Epithelial cell of proximal tubule (primary cell): ENCODE measurements around the gene UQCRH. TPM values are rescaled to one million over a fixed set of nuclear protein-coding genes. Genes with fewer than 3 reads are reported as not detected.

ENCODE experiments used
- DNase-seq: peaks from one replicate; pipeline ENCODE4 v3.0.0-alpha.2; 2011; ENCODE audit warnings: low read depth
- H3K4me3 ChIP-seq: 2 replicates; pipeline ENCODE4 v1.5.1; 2011; ENCODE audit warnings: low read depth, mild to moderate bottlenecking, low read length
- CTCF ChIP-seq: conservative IDR thresholded peaks from 2 replicates; pipeline ENCODE4 v1.5.1; 2012; ENCODE audit warnings: low read depth, mild to moderate bottlenecking, low read length
- total RNA-seq: library from RNA; depleted of rRNA; stranded (reverse); fragments of >200 nt; gene quantifications from 2 replicates; pipeline ENCODE4 v1.2.3, GENCODE V29; 2015

UQCRH gene
- total RNA-seq, 1 donor from 2014 or later: 884 TPM

DNA sequence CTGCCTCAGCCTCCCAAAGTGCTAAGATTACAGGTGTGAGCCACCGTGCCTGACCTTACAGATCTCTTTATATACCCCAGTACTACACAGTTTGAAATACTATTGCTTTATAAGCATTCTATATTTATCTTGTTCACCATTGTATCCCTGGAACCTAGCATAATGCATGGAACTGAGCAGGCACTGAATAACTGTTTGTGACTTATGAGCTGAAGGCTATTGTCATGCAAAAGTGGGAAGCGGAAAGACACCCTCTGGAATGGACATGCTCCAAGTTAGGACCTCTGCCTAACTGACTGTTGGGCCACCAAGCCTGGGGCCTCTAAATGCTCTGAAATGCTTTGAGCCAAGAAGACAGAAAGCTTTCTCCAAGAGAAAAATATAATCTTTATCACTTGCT lies 8.2 kb upstream of the UQCRH start:
- H3K4me3 ChIP-seq: no peak overlapping the region
- DNase-seq: no peak
- TF ChIP-seq CTCF: no peak

DNA sequence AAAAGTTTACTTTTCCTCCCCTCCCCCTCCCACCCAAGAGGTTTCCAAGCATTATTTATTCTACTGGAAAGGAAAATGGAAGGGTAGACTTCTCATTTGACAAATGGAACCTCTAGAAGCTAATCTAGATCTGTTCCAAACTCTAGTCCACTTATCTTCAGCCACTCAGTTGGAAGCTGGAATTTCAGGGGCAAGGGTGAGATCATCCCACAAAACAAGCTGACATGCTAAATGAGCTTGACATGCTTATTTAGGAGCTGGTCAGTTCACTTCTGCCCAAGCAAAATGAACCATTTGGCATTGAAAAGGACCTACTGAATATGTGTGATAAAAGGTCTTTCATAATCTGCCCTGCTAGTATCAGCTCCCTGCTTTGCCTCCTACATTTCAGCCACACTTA lies 5.1 kb upstream of the UQCRH start:
- H3K4me3 ChIP-seq: no peak overlapping the region
- DNase-seq: no peak
- TF ChIP-seq CTCF: no peak

GRCh38 chr1:46300673-46301405 lies 2.7 kb upstream of the UQCRH start:
- DNase-seq: no peak

GRCh38 chr1:46301406-46301807 lies 2.1 kb upstream of the UQCRH start:
- TF ChIP-seq CTCF: no peak
- no peak for DNase-seq
- peak overlapping the region; percentile 71 for H3K4me3 ChIP-seq

More at GRCh38 chr1:46300673-46301405, 2.7 kb upstream of the UQCRH start:
- no peak for TF ChIP-seq CTCF
- peak overlapping the region; percentile 71 for H3K4me3 ChIP-seq

GRCh38 chr1:46301808-46302640 lies 1.5 kb upstream of the UQCRH start:
- DNase-seq: no peak
- no peak for TF ChIP-seq CTCF

DNA sequence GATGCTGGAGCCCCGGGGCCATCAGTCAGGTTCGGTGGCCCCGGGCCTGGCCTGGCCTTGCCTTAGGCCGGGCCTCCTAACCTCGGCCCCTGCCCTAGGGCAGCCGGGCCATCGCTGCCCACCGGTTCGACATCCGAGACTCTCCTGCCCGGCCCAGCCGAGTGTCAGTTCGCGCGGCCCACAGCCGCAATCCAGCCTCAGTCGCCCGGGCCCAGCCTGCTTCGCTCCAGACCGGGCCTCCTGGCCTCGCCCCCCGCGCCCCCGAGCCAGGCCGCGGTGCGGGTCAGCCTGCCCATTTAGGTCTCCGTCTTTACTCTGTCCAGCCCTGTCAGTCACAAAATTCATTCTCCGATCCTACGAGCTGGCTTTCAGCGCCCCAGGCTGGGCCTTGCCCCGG lies 859 bp upstream of the UQCRH start:
- DNase-seq: no peak
- no peak for TF ChIP-seq CTCF
- H3K4me3 ChIP-seq: peak overlapping the region; percentile 71

More at GRCh38 chr1:46301808-46302640, 1.5 kb upstream of the UQCRH start:
- peak overlapping the region; percentile 71 for H3K4me3 ChIP-seq
